ENCODE data around the gene NISCH. TPM values are rescaled to one million over a fixed set of nuclear protein-coding genes. Genes with fewer than 3 reads are reported as not detected.

NISCH gene
- polyA plus RNA-seq, 4 donors, result 87.4 to 139 (median 107) TPM

DNA sequence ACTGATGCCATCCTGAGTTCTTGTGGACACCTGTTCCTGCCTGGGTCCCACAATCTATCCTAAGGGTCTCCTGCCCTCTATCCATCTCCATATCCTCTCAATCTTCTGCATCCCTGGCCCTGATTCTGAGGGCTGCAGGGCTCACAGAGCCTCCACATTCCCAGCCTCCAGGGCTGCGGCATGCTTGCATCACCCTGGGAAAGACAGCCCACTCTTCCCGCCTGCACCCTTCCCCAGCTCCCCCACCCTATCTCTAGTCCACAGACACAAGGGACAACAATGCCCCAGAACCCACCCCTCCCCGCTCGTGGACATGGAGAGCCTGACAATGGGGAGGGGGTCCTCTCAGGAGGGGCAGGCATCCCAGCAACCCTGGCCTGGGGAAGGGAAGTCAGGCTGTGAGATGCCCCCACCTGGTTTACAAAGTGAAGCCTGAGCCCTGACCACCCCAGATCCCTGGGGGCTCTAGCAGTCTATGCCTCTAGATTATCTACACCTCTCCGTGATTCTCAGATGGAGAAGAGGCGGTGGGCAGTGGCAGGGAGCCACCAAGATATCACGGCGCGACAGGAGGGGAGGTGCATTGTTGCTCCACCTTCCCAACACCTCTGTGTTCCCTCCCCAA is 20.8 kb upstream of the NISCH start:
- no peak for DNase-seq (ENCODE audit: low read depth in 4 of 4, low spot score in 3 of 4)

- no peak for DNase-seq (ENCODE audit: low read depth in 4 of 4, low spot score in 3 of 4)
These were observed 19.9 kb upstream of the NISCH start for GRCh38 chr3:52435246-52436101.

GRCh38 chr3:52436500-52437149 is 18.8 kb upstream of the NISCH start:
- peak in 1 of 4 donors; percentile 53 for DNase-seq (ENCODE audit: low read depth in 4 of 4, low spot score in 3 of 4)

- DNase-seq (ENCODE audit: low read depth in 4 of 4, low spot score in 3 of 4), result no peak
These were observed 17.9 kb upstream of the NISCH start for GRCh38 chr3:52437326-52438103.

- no peak for DNase-seq (ENCODE audit: low read depth in 4 of 4, low spot score in 3 of 4)
These were observed 17.4 kb upstream of the NISCH start for GRCh38 chr3:52438104-52438376.

DNA sequence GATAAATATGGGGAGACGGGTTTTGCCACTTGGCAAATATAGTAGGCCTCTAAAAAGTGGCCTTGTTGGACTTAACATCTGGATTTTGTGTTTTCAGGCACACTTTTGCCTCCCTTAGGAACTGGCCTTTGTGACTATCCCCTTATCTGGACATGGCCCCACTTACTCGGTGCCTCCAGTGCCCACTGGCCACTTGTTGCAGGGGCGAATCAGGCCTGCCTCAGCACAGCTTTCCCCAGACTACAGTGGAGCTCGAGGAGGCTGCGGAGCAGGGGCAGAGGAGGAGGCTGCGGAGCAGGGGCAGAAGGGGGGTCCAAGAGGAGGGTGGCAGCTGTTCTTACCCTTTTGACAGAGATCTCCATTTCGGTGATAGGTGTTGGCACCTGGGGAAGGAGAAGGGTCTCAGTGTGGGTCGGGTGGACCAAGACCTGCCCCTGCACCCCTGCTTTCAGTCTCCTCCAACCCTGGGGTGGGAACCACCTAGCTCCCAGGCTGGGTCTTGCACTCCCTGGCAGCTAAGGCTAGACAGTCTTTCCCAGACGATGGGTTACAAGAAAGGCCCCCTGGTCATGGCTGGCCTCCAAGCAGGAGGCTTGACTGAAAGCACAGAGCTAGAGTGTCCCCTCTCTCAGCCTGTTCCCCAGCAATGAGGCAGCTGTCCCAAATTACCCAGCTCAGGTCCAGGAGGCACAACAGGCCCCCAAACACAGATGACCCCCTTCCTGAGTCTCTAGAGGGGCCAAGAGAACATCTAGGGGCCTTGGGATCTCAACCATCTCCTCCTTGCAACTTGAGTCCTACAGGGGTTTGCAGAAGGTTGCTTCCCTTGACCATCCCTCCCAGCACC is 16.6 kb upstream of the NISCH start:
- DNase-seq (ENCODE audit: low read depth in 4 of 4, low spot score in 3 of 4), result no peak

GRCh38 chr3:52439426-52440248 is 15.8 kb upstream of the NISCH start:
- no peak for DNase-seq (ENCODE audit: low read depth in 4 of 4, low spot score in 3 of 4)

- DNase-seq (ENCODE audit: low read depth in 4 of 4, low spot score in 3 of 4), result no peak
These were observed 15.2 kb upstream of the NISCH start for GRCh38 chr3:52440249-52440551.

DNA sequence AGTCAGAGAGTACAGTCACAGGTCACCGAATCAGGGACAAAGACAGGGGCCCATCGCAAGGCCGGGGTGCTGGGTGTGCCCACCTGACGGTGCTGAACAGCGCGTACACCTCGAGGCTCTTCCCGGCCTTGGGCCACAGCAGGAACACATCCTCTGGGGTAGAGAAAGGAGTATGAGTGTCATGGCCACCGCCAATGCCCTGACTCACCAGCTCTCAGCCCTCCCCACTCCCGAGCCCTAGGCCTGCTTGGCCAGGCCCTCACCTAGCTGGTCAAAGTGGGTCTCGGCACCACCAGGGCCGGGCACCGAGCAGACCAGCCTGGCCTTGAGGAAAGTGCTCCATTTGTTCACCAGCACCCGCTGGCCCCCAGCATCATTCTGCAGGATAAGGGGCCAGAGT is 14.7 kb upstream of the NISCH start:
- no peak for DNase-seq (ENCODE audit: low read depth in 4 of 4, low spot score in 3 of 4)

GRCh38 chr3:52441091-52441771 is 14.2 kb upstream of the NISCH start:
- no peak for DNase-seq (ENCODE audit: low read depth in 4 of 4, low spot score in 3 of 4)

- DNase-seq (ENCODE audit: low read depth in 4 of 4, low spot score in 3 of 4), result no peak
These were observed 13.6 kb upstream of the NISCH start for GRCh38 chr3:52441772-52442332.

- no peak for DNase-seq (ENCODE audit: low read depth in 4 of 4, low spot score in 3 of 4)
These were observed 12.8 kb upstream of the NISCH start for GRCh38 chr3:52442409-52443267.

DNA sequence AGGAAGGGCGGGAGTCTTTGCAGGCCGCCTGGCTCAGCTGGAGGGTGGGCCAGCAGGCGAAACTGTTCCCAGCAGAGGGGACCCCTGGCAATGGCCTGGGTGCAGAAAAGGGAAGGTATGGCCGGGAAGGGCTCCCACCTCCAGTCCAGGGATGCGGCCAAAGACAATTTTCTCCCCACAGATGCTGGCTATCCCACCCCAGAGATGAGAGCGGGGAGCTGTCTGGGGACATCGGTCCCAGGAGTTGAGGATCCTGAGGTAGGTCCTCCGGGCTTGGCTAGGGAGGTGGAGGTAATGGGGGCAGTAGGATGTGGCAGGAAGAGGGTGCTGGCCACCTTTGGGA is 12.2 kb upstream of the NISCH start:
- DNase-seq (ENCODE audit: low read depth in 4 of 4, low spot score in 3 of 4), result no peak

DNA sequence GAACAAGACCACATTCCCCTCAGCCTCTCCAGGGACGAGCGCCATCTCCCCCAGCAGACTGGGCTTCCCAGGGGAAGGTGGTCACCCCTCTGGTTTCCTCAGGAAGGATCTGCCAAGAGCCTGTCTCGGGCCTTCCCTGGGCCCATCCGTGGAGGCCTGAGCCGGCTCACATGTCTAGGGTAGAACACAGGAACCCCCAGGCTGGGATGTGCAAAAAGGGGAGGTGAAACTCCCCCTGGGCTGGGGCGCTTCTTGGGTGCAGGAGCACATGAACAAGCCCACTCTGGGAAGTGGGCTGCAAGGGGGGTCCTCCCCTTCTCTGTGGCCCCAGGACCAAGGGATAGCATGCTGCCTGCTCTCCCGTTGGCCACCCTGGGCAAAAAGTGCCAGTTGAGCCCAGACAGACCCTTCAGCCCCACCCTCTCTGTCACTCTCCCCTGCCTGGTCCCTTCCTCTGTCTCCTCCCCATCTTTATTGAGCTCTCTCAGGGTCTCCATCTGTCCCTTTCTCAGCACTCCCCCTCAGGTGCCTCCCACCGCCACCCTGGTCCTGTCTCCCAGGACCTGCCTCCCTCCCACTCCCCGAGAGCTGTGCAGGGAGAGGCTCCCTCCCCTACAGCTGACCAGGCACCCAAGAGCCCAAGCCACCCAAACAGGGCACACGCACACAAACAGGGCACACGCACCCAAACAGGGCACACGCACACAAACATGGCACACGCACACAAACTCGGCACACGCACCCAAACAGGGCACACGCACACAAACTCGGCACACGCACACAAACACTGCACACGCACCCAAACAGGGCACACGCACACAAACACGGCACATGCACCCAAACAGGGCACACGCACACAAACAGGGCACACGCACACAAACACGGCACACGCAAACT is 11.4 kb upstream of the NISCH start:
- no peak for DNase-seq (ENCODE audit: low read depth in 4 of 4, low spot score in 3 of 4)

DNA sequence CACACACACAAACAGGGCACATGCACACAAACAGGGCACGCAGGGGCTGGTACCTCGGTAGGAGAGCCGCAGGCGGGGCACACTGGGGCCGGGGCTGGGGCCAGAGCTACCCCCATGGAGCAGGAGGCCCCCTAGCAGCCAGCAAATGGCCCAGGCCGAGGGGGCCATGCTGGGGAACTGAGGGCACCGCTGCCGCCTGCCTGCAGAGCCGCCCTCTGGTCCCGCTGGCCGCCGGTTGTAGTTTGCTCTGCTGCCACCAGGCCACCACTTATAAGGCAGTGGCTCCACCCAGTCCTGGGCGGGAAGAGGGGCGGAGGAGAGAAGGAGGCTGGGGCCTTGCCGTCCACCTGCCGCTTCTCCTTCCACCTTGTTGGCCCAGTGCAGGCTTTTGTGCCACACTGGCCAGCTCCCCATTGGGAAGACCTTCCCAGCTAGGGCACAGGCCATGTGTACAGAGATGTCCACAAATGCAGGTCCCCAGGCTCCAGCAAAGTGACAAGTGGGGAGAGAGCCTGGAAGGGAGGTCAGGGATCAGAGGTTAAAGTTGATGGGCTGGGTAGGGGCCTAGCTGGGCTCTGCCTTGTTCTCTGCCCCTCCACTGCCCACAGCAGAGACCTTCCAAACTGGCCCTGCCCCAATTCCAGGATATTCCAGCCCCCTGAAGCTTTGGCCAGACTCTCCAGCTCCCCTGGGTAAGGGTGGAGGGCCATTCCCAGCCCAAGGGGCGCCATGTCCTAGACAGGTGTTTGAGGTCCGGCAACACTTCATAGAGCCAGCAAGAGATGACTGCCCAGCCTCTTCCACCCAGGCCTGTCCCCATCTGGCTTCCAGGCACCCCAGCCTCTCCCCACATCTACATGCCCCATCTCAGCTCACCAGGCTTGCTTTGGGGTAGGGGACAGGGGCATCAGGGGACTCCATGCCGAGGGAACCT is 10.3 kb upstream of the NISCH start, which contains the start of gene SEMA3G:
TSS of gene SEMA3G (minus strand) at position 244 of the 934 bp plus-strand sequence. CDS start at position 168, 76 bp downstream.
- DNase-seq (ENCODE audit: low read depth in 4 of 4, low spot score in 3 of 4), result no peak

GRCh38 chr3:52446042-52446441 is 9.4 kb upstream of the NISCH start:
- DNase-seq (ENCODE audit: low read depth in 4 of 4, low spot score in 3 of 4), result no peak
